H9 (cell line): Measurements from ENCODE around the gene SAMHD1. TPM values are rescaled to one million over a fixed set of nuclear protein-coding genes. Genes with fewer than 3 reads are reported as not detected.

ENCODE experiments used
- DNase-seq: peaks from one replicate; pipeline ENCODE4 v3.0.0-alpha.2; 2017
- H2AFZ ChIP-seq: one replicate; pipeline ENCODE4 v1.6.1; 2013; ENCODE audit warnings: mild to moderate bottlenecking, low read length, control low read depth, moderate library complexity
- H2AK5ac ChIP-seq: 2 replicates; pipeline ENCODE4 v1.6.1; 2013; ENCODE audit warnings: low read length, control low read depth, mixed read lengths; ENCODE audit not compliant: insufficient read length
- H2BK120ac ChIP-seq: one replicate; pipeline ENCODE4 v1.6.1; 2013; ENCODE audit warnings: low read depth, mild to moderate bottlenecking, low read length, control low read depth, inconsistent platforms; ENCODE audit not compliant: poor library complexity, severe bottlenecking
- H2BK12ac ChIP-seq: 2 replicates; pipeline ENCODE4 v1.6.1; 2013; ENCODE audit warnings: low read length, control low read depth, mixed read lengths, low read depth; ENCODE audit not compliant: insufficient read length
- H2BK15ac ChIP-seq: 2 replicates; pipeline ENCODE4 v1.6.1; 2013; ENCODE audit warnings: low read depth, low read length, control low read depth
- H2BK20ac ChIP-seq: one replicate; pipeline ENCODE4 v1.6.1; 2013; ENCODE audit warnings: low read depth, mild to moderate bottlenecking, low read length, control low read depth, inconsistent platforms; ENCODE audit not compliant: poor library complexity, severe bottlenecking
- H2BK5ac ChIP-seq: 2 replicates; pipeline ENCODE4 v1.6.1; 2013; ENCODE audit warnings: low read length, control low read depth, mixed read lengths; ENCODE audit not compliant: insufficient read length
- H3K14ac ChIP-seq: 2 replicates; pipeline ENCODE4 v1.6.1; 2013; ENCODE audit warnings: low read length, control low read depth; ENCODE audit not compliant: insufficient read depth
- H3K18ac ChIP-seq: 2 replicates; pipeline ENCODE4 v1.6.1; 2013; ENCODE audit warnings: low read depth, mild to moderate bottlenecking, mixed read lengths, low read length, control low read depth; ENCODE audit not compliant: insufficient read length
- H3K23ac ChIP-seq: 2 replicates; pipeline ENCODE4 v1.6.1; 2013; ENCODE audit warnings: low read length, control low read depth, mixed read lengths, low read depth; ENCODE audit not compliant: insufficient read length
- H3K23me2 ChIP-seq: 2 replicates; pipeline ENCODE4 v1.6.1; 2013; ENCODE audit warnings: low read depth, mild to moderate bottlenecking, mixed read lengths, low read length, control low read depth; ENCODE audit not compliant: insufficient read length, poor library complexity, severe bottlenecking
- H3K27ac ChIP-seq: 2 replicates; pipeline ENCODE4 v1.5.1; 2013; ENCODE audit warnings: low read length, control low read depth, mixed read lengths, low read depth; ENCODE audit not compliant: insufficient read length
- H3K27me3 ChIP-seq: 2 replicates; pipeline ENCODE4 v1.6.1; 2013; ENCODE audit warnings: low read length, control low read depth, inconsistent platforms; ENCODE audit not compliant: insufficient read depth
- H3K4ac ChIP-seq: 2 replicates; pipeline ENCODE4 v1.6.1; 2013; ENCODE audit warnings: low read depth, mild to moderate bottlenecking, control low read depth, inconsistent platforms, low read length, moderate library complexity
- H3K4me1 ChIP-seq: 2 replicates; pipeline ENCODE4 v1.6.1; 2013; ENCODE audit warnings: low read length, control low read depth, inconsistent platforms; ENCODE audit not compliant: insufficient read depth
- H3K4me2 ChIP-seq: 2 replicates; pipeline ENCODE4 v1.6.1; 2013; ENCODE audit warnings: low read length, control low read depth, mixed read lengths; ENCODE audit not compliant: insufficient read length, insufficient read depth
- H3K56ac ChIP-seq: 2 replicates; pipeline ENCODE4 v1.6.1; 2013; ENCODE audit warnings: low read depth, mild to moderate bottlenecking, mixed read lengths, low read length, control low read depth; ENCODE audit not compliant: insufficient read length
- H3K79me1 ChIP-seq: 2 replicates; pipeline ENCODE4 v1.6.1; 2013; ENCODE audit warnings: low read depth, mild to moderate bottlenecking, moderate library complexity, low read length, control low read depth, inconsistent platforms; ENCODE audit not compliant: insufficient read depth, poor library complexity, severe bottlenecking
- H3K79me2 ChIP-seq: 2 replicates; pipeline ENCODE4 v1.6.1; 2013; ENCODE audit warnings: low read length, control low read depth, inconsistent platforms; ENCODE audit not compliant: insufficient read depth
- H3K9ac ChIP-seq: 2 replicates; pipeline ENCODE4 v1.6.1; 2013; ENCODE audit warnings: low read length, control low read depth, mixed read lengths; ENCODE audit not compliant: insufficient read length; ENCODE audit errors: extremely low read depth
- H3K9me3 ChIP-seq: one replicate; pipeline ENCODE4 v1.6.1; 2013; ENCODE audit warnings: low read depth, low read length, inconsistent platforms; ENCODE audit not compliant: control insufficient read depth
- H3T11ph ChIP-seq: one replicate; pipeline ENCODE4 v1.6.1; 2013; ENCODE audit warnings: mild to moderate bottlenecking, low read length, control low read depth, inconsistent platforms
- H4K20me1 ChIP-seq: one replicate; pipeline ENCODE4 v1.6.1; 2013; ENCODE audit not compliant: control insufficient read depth, insufficient read length, insufficient read depth
- H4K5ac ChIP-seq: 2 replicates; pipeline ENCODE4 v1.6.1; 2013; ENCODE audit warnings: low read depth, mild to moderate bottlenecking, mixed read lengths, low read length, control low read depth; ENCODE audit not compliant: insufficient read length
- H4K8ac ChIP-seq: replicated peaks from 2 replicates; pipeline ENCODE4 v1.6.1; 2013; ENCODE audit warnings: low read length, control low read depth, mixed read lengths, low read depth; ENCODE audit not compliant: insufficient read length
- H4K91ac ChIP-seq: 2 replicates; pipeline ENCODE4 v1.6.1; 2013; ENCODE audit warnings: low read depth, mild to moderate bottlenecking, moderate library complexity, mixed read lengths, low read length, control low read depth; ENCODE audit not compliant: insufficient read length
- H3K27ac Mint-ChIP-seq, 3 experiments: 2 replicates in 2 of 3; 3 replicates in 1 of 3; pipeline ENCODE4 v1.8.0; 2020 to 2021; ENCODE audit warnings: mixed read lengths in 3 of 3, mild to moderate bottlenecking in 1 of 3, moderate library complexity in 1 of 3
- H3K27me3 Mint-ChIP-seq: 2 replicates; pipeline ENCODE4 v1.8.0; 2021; ENCODE audit warnings: low read depth, mild to moderate bottlenecking, moderate library complexity, mixed read lengths
- H3K36me3 Mint-ChIP-seq, 3 experiments: 2 replicates in 2 of 3; 3 replicates in 1 of 3; pipeline ENCODE4 v1.8.0; 2020 to 2021; ENCODE audit warnings: low read depth in 3 of 3, mixed read lengths in 3 of 3; ENCODE audit not compliant: insufficient read depth in 1 of 3
- H3K4me1 Mint-ChIP-seq, 2 experiments: 2 replicates each; pipeline ENCODE4 v1.8.0; 2020; ENCODE audit warnings: mixed read lengths in 2 of 2
- H3K4me3 Mint-ChIP-seq, 2 experiments: 2 replicates in 1 of 2; 3 replicates in 1 of 2; pipeline ENCODE4 v1.8.0; 2020 to 2021; ENCODE audit warnings: mild to moderate bottlenecking in 2 of 2, mixed read lengths in 2 of 2, moderate library complexity in 1 of 2
- H3K9me3 Mint-ChIP-seq, 2 experiments: 2 replicates in 1 of 2; 3 replicates in 1 of 2; pipeline ENCODE4 v1.8.0; 2020; ENCODE audit warnings: mild to moderate bottlenecking in 2 of 2, mixed read lengths in 2 of 2, moderate library complexity in 1 of 2
- total RNA-seq: library from RNA; stranded (reverse); gene quantifications from 2 replicates; pipeline ENCODE4 v1.2.1, GENCODE V29; 2021
- TF ChIP-seq, protein P1 (sequence below): fragments of 200-600 bp; sonication (generic); conservative IDR thresholded peaks from 3 replicates; pipeline ENCODE4 v1.8.0; 2021; ENCODE audit warnings: antibody characterized with exemption, mild to moderate bottlenecking

The SAMHD1 gene
- total RNA-seq, 1 experiment from 2014 or later: 53.1 TPM

DNA sequence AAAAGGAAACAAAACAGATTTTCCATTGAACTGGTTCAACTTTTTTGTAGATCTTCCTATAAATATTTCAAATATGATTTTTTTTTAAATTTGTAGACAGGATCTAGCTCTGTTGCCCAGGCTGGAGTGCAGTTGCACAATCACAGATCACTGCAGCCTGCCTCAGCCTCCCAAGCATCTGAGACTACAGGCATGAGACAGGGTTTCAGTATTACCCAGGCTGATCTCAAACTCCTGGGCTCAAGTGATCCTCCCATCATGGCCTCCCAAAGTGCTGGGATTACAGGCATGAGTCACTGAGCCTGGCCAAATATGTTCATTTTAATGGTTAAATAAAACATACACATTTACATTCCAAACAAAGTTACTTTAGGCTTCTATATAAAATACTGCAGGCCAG, 33.6 kb downstream of the SAMHD1 start:
- Mint-ChIP-seq H3K9me3 (no peaks in the 10 kb centered on the region), H3K4me1 (no peaks in the 10 kb centered on the region), H3K27me3 (no peaks in the 10 kb centered on the region), H3K4me3 (no peak overlapping the region), H3K36me3 (peaks cover 0 to 39% (median 20%) of the 10 kb centered on the region in 3 experiments; a peak in 6 of 7 replicates), H3K27ac (no peak overlapping the region)
- no peak overlapping the region for H4K91ac ChIP-seq
- H4K20me1 ChIP-seq: no peaks in the 10 kb centered on the region
- no peak overlapping the region for H2BK5ac ChIP-seq
- no peak overlapping the region for H4K5ac ChIP-seq
- no peak overlapping the region for H3K4ac ChIP-seq
- H3K23me2 ChIP-seq: no peaks in the 10 kb centered on the region
- no peaks in the 10 kb centered on the region for H3K79me1 ChIP-seq
- H3K4me1 ChIP-seq: no peaks in the 10 kb centered on the region
- H3K9me3 ChIP-seq: no peaks in the 10 kb centered on the region
- no peak for DNase-seq
- H3K9ac ChIP-seq: no peak overlapping the region
- no peak overlapping the region for H3K14ac ChIP-seq
- H3K18ac ChIP-seq: no peak overlapping the region
- no peak overlapping the region for H2BK20ac ChIP-seq
- H3K79me2 ChIP-seq: no peaks in the 10 kb centered on the region
- H3T11ph ChIP-seq: no peak overlapping the region
- TF ChIP-seq, protein P1, sequence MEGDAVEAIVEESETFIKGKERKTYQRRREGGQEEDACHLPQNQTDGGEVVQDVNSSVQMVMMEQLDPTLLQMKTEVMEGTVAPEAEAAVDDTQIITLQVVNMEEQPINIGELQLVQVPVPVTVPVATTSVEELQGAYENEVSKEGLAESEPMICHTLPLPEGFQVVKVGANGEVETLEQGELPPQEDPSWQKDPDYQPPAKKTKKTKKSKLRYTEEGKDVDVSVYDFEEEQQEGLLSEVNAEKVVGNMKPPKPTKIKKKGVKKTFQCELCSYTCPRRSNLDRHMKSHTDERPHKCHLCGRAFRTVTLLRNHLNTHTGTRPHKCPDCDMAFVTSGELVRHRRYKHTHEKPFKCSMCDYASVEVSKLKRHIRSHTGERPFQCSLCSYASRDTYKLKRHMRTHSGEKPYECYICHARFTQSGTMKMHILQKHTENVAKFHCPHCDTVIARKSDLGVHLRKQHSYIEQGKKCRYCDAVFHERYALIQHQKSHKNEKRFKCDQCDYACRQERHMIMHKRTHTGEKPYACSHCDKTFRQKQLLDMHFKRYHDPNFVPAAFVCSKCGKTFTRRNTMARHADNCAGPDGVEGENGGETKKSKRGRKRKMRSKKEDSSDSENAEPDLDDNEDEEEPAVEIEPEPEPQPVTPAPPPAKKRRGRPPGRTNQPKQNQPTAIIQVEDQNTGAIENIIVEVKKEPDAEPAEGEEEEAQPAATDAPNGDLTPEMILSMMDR: no peak
- H4K8ac ChIP-seq: no peak overlapping the region
- no peak overlapping the region for H2AFZ ChIP-seq
- no peak overlapping the region for H3K4me2 ChIP-seq
- H3K23ac ChIP-seq: no peak overlapping the region
- H2BK120ac ChIP-seq: no peak overlapping the region
- no peak overlapping the region for H3K27ac ChIP-seq
- no peak overlapping the region for H2BK12ac ChIP-seq
- no peak overlapping the region for H2AK5ac ChIP-seq
- no peaks in the 10 kb centered on the region for H3K27me3 ChIP-seq
- H2BK15ac ChIP-seq: no peak overlapping the region
- no peak overlapping the region for H3K56ac ChIP-seq
